ENCODE data around the gene TANGO6.

Gene TANGO6

GRCh38 chr16:68915589-68915988, 72.3 kb downstream of the TANGO6 start:
- no peak for DNase-seq

- no peak for DNase-seq
Measured at GRCh38 chr16:68917541-68917940, 74.2 kb downstream of the TANGO6 start.

- DNase-seq = no peak
Measured at GRCh38 chr16:68920349-68920748, 77.0 kb downstream of the TANGO6 start.

GRCh38 chr16:68921637-68922036, 78.3 kb downstream of the TANGO6 start:
- no peak for DNase-seq

GRCh38 chr16:68923116-68923515, 79.8 kb downstream of the TANGO6 start:
- no peak for DNase-seq

GRCh38 chr16:68927018-68927417, 83.7 kb downstream of the TANGO6 start:
- no peak for DNase-seq

GRCh38 chr16:68931196-68931595, 87.9 kb downstream of the TANGO6 start:
- DNase-seq = no peak

- no peak for DNase-seq
Measured at GRCh38 chr16:68934402-68934801, 91.1 kb downstream of the TANGO6 start.

GRCh38 chr16:68935008-68935407, 91.7 kb downstream of the TANGO6 start:
- DNase-seq = no peak

GRCh38 chr16:68936736-68937631, 93.7 kb downstream of the TANGO6 start:
- no peak for DNase-seq

GRCh38 chr16:68939692-68940320, 96.5 kb downstream of the TANGO6 start:
- no peak for DNase-seq

- DNase-seq = no peak
Measured at GRCh38 chr16:68940816-68941215, 97.5 kb downstream of the TANGO6 start.

- DNase-seq = no peak
Measured at GRCh38 chr16:68943961-68944360, 100.6 kb downstream of the TANGO6 start.

GRCh38 chr16:68948230-68948910, 105.0 kb downstream of the TANGO6 start:
- DNase-seq = peak in 2 of 4 experiments; percentile 3 to 5

GRCh38 chr16:68951991-68952877, 108.9 kb downstream of the TANGO6 start:
- no peak for DNase-seq

GRCh38 chr16:68954911-68955635, 111.7 kb downstream of the TANGO6 start:
- DNase-seq = no peak

GRCh38 chr16:68960910-68961309, 117.6 kb downstream of the TANGO6 start:
- DNase-seq = no peak

- DNase-seq = peak; percentile 13 to 90 (median 72)
Measured at GRCh38 chr16:68961778-68962402, 118.6 kb downstream of the TANGO6 start.

- no peak for DNase-seq
Measured at GRCh38 chr16:68969338-68969737, 126.0 kb downstream of the TANGO6 start.

GRCh38 chr16:68972013-68972412, 128.7 kb downstream of the TANGO6 start:
- DNase-seq = no peak

- peak in 1 of 4 experiments; percentile 17 for DNase-seq
Measured at GRCh38 chr16:68972720-68973119, 129.4 kb downstream of the TANGO6 start.

All from suppressor macrophage (primary cell).